ENCODE results near the gene EPB42.
"Not testable (repeated sequence)": the region's sequence is repeated elsewhere in the genome, so short reads cannot be mapped to it uniquely, and the experiment has no call there.

The EPB42 gene

DNA sequence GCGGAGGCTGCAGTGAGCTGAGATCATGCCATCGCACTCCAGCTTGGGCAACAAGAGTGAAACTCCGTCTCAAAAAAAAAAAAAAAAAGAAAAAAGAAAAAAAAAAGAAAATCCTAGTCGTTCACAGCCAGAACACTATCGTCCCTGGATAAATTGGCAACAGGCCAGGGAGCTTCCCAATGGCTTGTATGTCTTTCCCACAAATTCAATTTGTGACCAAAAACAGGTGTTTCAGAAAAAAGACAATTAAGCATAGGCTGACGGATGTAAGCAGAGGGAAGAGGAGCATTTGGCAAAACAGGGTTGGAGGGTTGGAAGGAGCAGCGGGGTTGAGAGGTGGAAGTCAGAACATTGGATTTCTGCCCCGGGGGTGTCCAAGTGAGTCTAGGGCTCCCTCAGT, 8.5 kb downstream of the EPB42 start:
- DNase-seq = no peak
- ATAC-seq = no peak

DNA sequence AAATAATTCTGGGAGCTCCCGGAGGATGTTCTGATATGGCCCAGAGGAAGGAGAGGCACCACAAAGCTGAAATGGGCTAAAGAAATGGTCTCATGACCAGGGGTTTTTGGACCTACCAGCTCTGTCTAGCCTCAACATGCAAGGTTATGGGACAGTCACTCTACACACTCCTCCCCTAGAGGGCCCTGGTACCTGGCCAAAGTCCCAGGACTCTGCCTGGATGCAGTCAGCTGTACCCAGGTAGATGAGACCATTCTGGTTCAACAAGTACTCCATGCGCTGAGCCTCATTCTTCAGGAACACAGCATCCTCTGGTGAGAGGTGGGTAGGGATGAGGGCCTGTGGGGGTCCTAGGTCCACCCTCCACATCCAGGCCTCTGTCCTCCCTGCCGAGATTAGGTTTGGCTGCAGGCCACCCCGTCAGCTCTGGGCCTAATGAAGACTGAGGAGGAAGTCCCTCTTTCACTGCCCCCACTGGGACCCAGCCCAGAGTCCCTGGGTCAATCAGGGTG, 9.5 kb downstream of the EPB42 start:
- DNase-seq (no peak), ATAC-seq (no peak)

DNA sequence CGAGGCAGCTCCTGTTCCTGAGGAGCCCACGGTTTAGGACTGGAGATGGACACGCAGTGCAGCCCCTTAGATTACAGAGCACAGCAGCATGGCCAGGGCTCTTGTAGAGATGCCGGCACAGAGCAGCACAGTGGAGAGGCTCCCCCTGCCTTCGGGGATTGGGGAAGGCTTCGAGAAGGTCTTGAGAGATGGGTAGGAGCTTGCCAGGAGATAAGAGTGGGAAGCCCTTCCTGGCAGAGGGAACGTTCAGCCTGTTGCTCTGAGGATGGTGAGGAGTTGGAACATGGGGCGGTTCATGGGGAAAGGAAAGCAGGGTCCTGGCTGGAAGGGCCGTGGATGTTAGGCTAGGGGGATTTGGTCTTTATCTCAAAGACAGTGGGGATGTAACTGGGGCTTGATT, 10.0 kb downstream of the EPB42 start:
- ATAC-seq (no peak), DNase-seq (no peak)

DNA sequence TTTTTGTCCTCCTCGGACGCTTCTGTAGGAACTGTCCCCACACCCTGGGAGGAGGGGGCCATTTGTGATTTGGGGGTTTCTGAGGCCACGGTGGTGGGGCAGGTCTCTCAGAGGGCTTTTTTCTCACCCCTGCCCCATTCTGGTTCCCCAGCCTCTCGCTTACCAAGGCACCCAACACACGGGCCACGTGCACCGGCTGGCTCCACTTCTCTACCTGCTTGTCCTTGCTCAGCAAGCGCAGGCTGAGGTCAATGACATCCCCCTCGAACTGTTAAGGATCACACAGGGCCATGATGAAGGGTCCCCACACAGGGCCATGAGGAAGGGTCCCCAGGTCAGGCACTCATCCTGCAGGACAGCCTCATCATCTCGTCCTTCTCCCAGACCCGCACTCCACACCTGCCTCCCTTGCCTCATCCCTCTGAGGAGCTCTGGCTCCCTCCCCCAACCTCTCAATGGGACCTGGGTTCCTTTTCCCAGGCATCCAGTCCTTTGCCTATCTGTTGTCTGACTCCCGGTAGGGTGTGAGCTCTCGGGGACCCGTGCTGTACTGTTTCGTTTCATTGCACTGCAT, 10.6 kb downstream of the EPB42 start:
- DNase-seq = no peak
- ATAC-seq = no peak

DNA sequence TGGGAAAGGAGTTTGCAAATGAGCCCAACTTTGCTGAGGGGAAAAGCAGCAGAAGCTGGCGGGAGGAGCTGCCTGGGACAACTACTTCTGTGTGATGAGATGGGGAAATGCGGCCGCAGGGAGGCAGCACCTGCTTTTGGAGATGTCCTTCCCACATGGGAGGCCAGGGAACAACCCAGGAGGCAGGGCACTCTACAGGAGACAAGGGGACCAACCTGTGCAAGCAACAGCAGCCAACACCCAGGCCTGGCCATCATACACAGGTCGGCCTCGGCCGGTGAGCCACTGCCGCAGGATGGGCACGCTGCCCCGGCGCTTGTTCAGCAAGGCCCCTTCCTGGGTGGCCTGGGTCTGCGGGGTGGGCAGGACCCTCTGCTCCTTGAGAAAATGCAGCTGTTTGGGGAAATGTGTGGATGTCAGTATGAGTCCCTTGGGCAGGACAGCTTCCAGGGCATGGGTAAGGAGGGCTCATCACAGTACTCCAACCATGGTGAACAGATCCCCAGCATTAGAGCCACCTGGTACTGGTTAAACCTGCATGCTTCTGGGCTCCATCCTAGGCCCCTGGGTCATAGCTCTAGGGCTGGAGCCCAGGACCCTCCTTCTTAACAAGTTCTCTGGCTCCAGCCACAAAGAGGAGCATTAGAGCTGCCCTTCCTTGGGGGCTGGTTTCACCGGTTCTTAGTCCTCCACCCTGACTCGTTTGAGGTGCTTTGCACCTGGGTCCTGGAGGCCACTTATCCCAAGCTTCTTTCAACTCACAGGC, 11.6 kb downstream of the EPB42 start:
- DNase-seq (no peak), ATAC-seq (no peak)

DNA sequence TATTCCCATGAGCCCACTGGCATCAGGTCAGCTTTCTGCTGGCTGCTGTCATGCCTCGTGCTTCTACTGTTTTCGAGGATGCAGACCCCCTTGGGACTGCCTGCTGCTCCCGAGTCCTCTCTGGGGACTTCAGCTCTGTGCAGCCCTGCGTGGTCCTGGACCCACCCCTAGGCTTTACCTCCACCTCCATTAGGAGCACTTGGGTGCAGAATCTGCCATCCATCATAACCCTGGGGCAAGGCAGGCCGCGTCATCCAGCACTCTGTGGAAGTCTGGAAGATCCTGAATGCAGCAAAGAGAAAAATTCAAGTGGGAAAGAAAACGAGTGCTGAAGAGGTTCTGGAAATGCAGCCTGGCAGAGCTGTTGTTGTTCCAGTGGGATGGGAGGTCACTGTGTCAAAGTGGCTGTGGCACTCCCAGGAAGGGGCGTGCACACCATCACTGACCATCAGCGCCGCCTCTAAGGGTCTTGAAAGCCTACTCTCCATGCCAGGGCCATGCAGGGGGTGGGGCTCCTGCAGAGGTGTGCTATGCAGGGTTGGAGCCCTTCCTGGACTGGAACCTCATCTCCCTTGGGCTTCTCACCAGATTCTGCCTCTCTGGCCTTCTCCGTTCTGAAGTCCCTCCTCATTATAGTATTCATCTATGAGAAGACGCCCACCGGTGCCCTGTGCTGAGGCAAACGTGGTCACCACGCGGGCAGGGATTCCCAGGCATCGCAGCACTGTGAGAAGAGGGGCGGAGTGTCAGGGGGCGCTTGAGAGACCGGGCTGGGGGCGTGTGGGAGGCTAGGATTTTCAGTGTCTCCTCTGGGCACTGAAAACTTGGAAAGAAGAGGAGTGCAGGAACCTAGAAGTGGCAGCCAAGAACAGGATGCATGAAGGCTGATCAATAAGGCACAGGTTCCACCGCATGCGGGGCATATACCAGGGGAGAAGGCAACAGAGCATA, 12.5 kb downstream of the EPB42 start:
- ATAC-seq (no peak), DNase-seq (no peak)

DNA sequence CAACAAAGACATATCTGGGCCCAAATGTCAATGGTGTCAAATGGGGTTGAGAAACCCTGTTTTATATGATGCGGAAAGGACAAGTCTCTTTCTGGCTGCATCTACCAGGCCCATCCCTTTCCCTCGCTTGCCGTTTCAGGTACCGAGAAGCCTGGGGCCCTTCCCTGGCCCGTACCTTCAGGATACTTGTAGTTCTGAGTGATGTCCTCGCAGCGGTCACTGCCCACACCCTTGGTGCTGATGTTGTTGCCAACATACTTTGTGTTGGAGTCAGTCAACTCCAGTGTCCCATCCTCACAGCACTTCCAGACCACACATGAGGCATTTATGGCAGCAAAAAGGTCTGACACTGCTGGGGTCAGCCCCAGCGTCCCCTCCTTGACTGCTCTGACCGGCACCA, 13.8 kb downstream of the EPB42 start:
- DNase-seq = no peak
- no peak for ATAC-seq

DNA sequence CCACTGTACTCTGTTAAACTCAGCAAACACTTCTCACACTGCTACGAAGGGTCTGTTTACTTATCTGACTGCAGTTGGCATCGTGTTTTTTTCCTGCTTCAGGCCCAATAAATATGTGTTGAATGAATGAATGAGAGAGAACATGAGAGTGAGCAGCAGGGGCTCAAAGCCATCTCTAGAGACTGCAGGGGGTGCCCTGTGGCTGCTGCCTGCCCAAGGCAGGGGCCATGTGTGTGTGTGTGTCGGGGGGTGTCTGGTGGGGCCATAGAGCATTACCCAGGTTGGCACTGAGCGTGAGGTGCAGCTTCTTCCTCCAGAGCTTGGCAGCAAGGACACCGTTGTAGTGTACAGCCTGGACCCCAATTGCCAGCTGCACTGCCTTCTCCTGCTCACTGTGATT, 14.8 kb downstream of the EPB42 start:
- no peak for DNase-seq
- no peak for ATAC-seq

DNA sequence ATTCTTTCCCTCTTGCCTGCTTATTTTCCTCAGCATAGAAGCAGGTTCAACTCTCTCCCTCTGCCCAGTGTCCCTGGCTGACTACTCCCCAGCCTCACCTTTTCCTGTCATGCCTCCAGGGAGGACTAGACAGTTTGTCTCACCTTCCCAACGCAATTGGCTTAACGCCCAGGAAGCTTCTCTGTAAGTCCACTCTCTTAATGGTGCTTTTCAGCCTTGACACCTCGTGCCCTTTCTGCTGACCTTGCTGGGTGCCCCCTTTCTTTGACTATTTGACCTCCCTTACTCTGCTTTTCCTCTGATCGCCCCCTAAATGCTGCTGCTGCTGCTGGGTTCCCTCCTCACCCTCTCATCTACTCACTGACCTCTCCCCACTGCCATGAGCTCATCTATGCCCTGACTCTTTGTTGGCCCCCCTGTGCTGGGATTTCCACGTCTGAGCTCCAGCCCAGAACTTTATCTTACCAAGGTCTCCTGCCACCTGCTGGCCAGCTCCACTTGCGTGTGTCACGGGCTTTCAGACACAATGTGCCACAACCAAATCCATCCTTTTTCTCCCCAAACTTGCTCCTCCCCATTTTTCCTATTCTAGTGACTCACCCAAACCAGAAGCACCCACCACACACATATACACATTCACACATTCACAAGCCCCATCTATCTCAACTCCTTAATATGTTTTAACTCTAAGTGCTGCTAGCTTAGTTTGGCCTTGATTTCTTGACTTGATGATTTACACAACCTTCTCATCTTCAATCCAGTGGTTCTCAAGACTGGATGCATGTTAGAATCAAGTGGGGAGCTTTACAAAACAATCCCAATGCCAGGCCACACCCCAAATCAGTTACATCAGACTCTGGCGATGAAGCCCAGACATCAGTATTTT, 16.6 kb downstream of the EPB42 start:
- peak; percentile 73 for ATAC-seq
- DNase-seq = peak; percentile 67

DNA sequence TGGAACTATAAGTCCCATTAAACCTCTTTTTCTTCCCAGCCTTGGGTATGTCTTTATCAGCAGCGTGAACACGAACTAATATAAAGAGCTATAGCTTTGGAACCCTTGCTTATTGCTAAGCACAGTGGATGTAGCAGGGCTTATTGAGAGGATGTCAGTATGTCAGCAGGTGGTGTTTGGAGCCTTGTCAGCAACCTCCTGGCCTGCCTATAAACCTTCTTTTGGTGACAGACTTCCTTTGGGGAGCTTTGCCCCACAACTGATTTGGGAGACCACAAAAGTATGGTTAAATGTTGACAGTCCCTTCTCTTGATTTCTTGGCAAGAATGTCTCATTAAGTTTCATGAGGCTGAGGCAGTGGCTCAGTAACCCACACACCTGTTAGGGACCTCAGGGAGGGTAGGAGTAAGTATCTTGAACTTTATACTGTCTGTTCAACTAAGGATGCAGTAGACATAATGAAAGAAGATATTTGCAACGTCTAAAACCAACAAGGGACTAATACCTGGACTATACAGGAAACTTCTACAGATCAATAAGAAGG, 20.8 kb downstream of the EPB42 start:
- DNase-seq = no peak
- ATAC-seq = peak; percentile 50

DNA sequence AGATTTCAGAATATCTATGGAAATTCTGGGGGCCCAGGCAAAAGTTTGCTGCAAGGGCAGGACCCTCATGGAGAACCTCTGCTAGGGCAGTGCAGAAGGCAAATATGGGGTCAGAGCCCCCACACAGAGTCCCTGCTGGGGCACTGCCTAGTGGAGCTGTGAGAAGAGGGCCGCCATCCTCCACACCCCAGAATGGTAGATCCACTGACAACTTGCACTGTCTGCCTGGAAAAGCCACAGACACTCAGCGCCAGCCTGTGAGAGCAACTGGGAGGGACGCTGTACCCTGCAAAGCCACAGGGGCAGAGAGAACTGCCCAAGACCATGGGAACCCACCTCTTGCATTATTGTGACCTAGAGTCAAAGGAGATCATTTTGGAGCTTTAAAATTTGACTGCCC, 21.8 kb downstream of the EPB42 start:
- no peak for ATAC-seq
- DNase-seq = no peak

DNA sequence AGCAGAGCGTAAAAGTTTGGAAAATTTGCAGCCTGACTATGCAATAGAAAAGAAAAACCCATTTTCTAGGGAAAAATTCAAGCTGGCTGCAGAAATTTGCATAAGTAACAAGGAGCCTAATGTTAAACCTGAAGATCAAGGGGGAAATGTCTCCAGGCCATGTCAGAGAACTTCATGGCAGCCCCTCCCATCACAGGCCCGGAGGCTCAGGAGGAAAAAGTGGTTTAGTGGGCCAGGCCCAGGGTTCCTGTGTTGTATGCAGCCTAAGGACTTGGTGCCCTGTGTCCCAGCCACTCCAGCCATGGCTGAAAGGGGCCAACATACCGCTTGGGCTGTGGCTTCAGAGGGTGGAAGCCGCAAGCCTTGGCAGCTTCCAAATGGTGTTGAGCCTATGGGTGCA, 22.3 kb downstream of the EPB42 start:
- not testable (repeated sequence) for DNase-seq, ATAC-seq

DNA sequence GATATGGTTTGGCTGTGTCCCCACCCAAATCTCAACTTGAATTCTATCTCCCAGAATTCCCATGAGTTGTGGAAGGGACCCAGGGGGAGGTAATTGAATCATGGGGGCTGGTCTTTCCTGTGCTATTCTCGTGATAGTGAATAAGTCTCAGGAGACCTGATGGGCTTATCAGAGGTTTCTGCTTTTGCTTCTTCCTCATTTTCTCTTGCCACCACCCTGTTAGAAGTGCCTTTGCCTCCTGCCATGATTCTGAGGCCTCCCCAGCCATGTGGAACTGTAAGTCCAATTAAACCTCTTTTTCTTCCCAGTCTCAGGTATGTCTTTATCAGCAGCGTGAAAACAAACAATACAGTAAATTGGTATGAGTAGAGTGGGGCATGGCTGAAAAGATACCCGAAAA, 23.0 kb downstream of the EPB42 start:
- not testable (repeated sequence) for DNase-seq, ATAC-seq

DNA sequence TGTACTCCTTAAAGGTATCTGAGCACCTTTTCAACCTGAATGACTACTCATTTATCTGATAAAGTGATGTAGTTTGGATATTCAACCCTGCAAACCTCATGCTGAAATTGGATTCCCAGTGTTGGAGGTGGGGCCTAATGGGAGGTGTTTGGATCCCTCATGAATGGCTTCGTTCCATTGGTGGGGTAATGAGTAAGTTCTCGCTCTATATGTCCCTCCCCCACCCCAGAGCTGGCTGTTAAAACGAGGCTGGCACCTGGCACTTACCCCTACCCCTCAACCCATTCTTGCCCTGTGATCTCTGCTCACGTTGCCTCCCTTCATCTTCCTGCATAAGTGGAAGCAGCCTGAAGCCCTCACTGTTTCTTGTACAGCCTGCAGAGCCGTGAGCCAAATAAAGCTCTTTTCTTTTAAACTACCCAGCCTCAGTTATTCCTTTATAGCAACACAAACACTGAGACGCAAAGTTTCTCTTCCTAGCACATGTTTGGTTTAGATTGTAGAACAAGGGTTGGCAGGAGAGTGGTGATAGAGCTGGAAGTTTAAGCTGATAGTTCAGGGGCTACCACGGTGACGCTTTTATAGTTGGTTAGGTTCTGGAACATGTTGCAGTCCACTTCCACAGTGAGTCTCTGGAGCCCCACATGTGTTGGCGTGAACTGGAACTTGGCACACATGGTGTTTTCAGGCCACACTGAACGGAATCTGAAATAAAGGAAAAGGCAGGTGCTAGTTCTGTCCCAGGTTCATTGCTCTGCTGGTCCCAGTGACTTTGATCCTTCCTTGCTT, 23.9 kb downstream of the EPB42 start:
- no peak for DNase-seq
- no peak for ATAC-seq

DNA sequence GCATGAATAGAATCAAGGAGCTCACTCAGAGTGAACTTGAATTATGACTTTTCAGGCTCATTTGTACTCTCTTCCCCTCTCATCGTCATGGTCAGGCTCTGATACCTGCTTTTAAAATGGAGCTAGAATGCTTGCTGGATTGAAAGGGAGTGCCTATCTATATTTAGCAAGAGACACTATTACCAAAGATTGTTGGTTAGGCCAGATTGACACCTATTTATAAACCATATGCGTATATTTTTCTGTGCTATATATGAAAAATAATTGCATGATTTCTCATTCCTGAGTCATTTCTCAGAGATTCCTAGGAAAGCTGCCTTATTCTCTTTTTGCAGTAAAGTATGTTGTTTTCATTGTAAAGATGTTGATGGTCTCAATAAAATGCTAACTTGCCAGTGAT, 26.0 kb downstream of the EPB42 start:
- DNase-seq (no peak), ATAC-seq (no peak)

DNA sequence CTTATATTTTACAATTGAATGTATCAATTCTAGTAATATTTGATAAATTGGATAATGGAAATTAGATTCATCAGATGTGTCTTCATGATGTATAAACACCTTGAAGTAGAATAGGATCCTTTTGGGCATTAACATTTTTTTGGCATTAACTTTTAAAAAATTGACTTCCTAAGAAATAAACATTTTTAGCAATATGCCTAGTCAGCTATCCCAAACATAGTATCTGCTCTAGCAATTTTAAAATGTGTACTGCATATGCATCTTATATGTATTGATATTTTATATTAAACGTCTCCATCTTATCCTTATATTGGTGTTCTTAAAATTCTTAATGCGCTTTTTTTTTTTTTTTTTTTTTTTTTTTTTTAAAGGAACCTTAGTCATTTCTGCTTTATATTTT, 27.1 kb downstream of the EPB42 start:
- DNase-seq (no peak), ATAC-seq (no peak)

DNA sequence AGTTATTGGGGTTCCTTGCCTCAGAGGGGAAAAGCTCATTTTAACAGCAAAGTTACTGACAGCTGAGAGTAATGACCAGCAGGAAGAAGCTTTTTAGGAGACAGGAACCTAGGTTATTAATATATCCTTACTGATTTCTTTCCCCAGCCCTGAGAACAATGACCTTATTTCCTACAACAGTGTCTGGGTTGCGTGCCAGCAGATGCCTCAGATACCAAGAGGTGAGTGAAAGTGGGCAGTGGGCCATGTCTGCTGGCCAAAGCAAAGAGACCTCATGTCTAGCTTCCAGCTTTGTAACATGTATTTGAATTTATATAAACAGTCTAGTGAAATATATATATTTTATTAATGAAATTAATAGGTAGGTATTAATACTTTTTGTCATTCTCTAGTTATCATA, 30.6 kb downstream of the EPB42 start:
- no peak for ATAC-seq

DNA sequence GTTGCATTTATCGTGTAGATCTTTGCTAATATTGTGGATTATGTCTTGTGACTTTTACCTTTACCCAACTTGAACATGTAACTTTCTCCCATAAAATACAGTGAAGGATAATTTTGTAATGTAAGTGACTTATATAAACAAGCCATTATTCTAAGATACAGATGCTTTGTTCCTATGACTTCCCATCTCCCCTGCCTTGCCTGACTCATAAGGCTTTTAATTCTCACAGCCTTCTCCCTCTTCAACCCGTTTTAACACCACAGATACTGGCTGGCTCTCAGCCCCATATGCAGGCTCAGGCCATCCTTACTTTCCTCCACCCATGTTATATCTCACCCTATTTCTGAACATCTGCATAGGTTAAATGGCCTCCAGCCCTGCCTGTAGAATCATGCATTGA, 31.5 kb downstream of the EPB42 start:
- ATAC-seq (no peak), DNase-seq (no peak)

More for the DNA sequence above, 30.6 kb downstream of the EPB42 start:
- DNase-seq = no peak

DNA sequence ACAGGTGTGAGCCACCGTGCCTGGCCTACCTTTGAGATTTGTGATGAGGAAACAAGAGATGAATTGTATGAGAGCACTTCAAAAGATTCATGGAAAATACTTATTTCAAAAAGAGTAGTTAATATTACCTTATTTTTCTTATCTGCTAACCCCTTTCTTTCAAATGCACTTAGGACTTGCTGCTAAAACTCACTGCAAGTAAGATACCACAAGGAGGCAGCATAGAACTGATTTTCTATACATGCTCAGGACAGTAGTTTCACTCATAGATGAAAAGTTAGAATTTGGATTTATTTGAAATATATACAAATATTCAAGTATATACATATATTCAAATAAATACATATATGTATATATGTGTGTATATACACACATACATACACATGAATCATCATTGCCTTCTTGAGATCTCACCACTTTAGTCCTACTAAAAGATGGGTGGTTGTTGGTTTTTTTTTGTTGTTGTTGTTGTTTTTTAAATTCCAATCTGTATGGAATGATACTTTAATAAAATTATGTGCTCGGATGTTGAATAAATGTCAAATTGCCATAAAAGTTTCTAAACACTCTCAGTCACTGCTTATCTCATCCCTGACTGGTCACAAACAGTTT, 33.2 kb downstream of the EPB42 start:
- DNase-seq = no peak

DNA sequence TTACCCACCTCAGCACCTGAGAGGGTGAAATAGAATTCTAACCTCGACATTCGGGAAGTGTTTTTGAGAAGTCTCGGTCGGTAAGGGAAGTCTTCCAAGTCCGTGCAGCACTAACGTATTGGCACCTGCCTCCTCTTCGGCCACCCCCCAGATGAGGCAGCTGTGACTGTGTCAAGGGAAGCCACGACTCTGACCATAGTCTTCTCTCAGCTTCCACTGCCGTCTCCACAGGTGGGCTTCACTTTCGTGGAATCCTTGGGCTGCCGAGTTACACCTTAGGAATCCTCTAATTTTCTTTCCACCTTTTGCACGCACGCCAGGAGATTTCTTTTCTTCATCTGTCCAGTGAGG, 34.8 kb downstream of the EPB42 start:
- DNase-seq (no peak), ATAC-seq (peak; percentile 19)

More for the DNA sequence above, 33.2 kb downstream of the EPB42 start:
- no peak for ATAC-seq
